Gastrocnemius medialis (tissue), 4 donors: ENCODE results near the gene FRMD5. TPM values are rescaled to one million over a fixed set of nuclear protein-coding genes. Genes with fewer than 3 reads are reported as not detected.

Experiments
- ATAC-seq, 2 donors: fragments of 150-250 bp; one replicate each; pipeline ENCODE4 v1.9.1; 2016
- DNase-seq, 2 donors: peaks; one replicate each; pipeline ENCODE4 v3.0.0-alpha.2; 2019
- H3K27ac ChIP-seq, 4 donors: fragments of 200-600 bp; sonication (generic); 1 replicate in 1 of 4; 2 replicates in 3 of 4; pipeline ENCODE4 v1.5.1; 2016 to 2018; ENCODE audit warnings: mild to moderate bottlenecking in 2 of 4, moderate library complexity in 1 of 4
- H3K27me3 ChIP-seq, 3 donors: fragments of 200-600 bp; sonication (generic) in 2 of 3; 1 replicate in 1 of 3; 2 replicates in 2 of 3; pipeline versions ENCODE4 v1.5.1 to v1.6.0; 2016 to 2019; ENCODE audit warnings: mild to moderate bottlenecking in 1 of 3, moderate library complexity in 1 of 3
- H3K36me3 ChIP-seq, 2 donors: fragments of 200-600 bp; sonication (generic) in 1 of 2; one replicate each; pipeline ENCODE4 v1.5.1; 2017 to 2018
- H3K4me1 ChIP-seq, 2 donors: fragments of 200-600 bp; sonication (generic) in 1 of 2; one replicate each; pipeline ENCODE4 v1.5.1; 2016 to 2017; ENCODE audit warnings: mild to moderate bottlenecking in 2 of 2
- H3K4me3 ChIP-seq, 4 donors: fragments of 200-600 bp; sonication (generic) in 3 of 4; 1 replicate in 1 of 4; 2 replicates in 3 of 4; pipeline ENCODE4 v1.5.1; 2016 to 2019; ENCODE audit warnings: mild to moderate bottlenecking in 2 of 4
- H3K9me3 ChIP-seq, 3 donors: fragments of 200-600 bp; sonication (generic) in 2 of 3; 1 replicate in 1 of 3; 2 replicates in 2 of 3; pipeline ENCODE4 v1.5.1; 2016 to 2019
- CTCF ChIP-seq, 5 experiments: fragments of 450-650 bp in 3 of 5; fragments of 200-600 bp in 2 of 5; sonication (generic) in 2 of 5; IDR thresholded peaks in 4 of 5; conservative IDR thresholded peaks in 1 of 5; 1 replicate in 4 of 5; 2 replicates in 1 of 5; pipeline ENCODE4 v1.5.1; 2016 to 2019; ENCODE audit warnings: antibody characterized with exemption in 5 of 5, mild to moderate bottlenecking in 3 of 5, moderate library complexity in 3 of 5
- POLR2A ChIP-seq, 2 donors: fragments of 450-650 bp; IDR thresholded peaks; one replicate each; pipeline ENCODE4 v1.6.1; 2017; ENCODE audit warnings: antibody characterized with exemption in 2 of 2, mild to moderate bottlenecking in 2 of 2, moderate library complexity in 2 of 2
- in situ Hi-C, 4 donors: fragments of 200-750 bp; cut with MboI; loops; one replicate each; pipeline versions ENCODE4 v1.15.0 to v1.8.0; 2017; ENCODE audit warnings: low sequenced_read_pairs in 4 of 4
- intact Hi-C: fragments of 100-400 bp; cut with DNase I; formaldehyde crosslinking; loops from one replicate; pipeline ENCODE4 v1.15.1; 2023; ENCODE audit warnings: low total_unique reads
- total RNA-seq, 4 donors: library from RNA; depleted of rRNA; stranded (reverse); fragments of >200 nt; gene quantifications; one replicate each; pipeline versions ENCODE4 v1.1.0 to v1.2.3, GENCODE V29; 2016

Gene FRMD5
- total RNA-seq, 4 donors from 2014 or later, result 0.04 TPM; not detected in 3

GRCh38 chr15:43881944-43882343 is 313.1 kb downstream of the FRMD5 start:
- intact Hi-C loops (no loop called here), in situ Hi-C loops (loop anchor here in 1 of 4 donors (25.0 kb wide), 1 partner anchor 330 kb away; no protein-coding TSS in a partner anchor)
- ATAC-seq (no peak), DNase-seq (no peak)
- no peaks in the 10 kb centered on the region for H3K4me1 ChIP-seq
- no peak overlapping the region for H3K4me3 ChIP-seq
- H3K9me3 ChIP-seq, result no peaks in the 10 kb centered on the region
- no peak for TF ChIP-seq POLR2A (IDR thresholded peaks at IDR 0.05)
- no peak for TF ChIP-seq CTCF (IDR thresholded peaks at IDR 0.05 in 4 of 5, conservative IDR thresholded peaks at IDR 0.05 in 1 of 5)
- H3K36me3 ChIP-seq, result no peaks in the 10 kb centered on the region
- no peaks in the 10 kb centered on the region for H3K27me3 ChIP-seq
- H3K27ac ChIP-seq, result no peak overlapping the region

GRCh38 chr15:43881245-43881644 is 313.8 kb downstream of the FRMD5 start:
- ATAC-seq, result no peak
- no peak overlapping the region for H3K4me3 ChIP-seq
- TF ChIP-seq POLR2A (IDR thresholded peaks at IDR 0.05) (no peak), CTCF (IDR thresholded peaks at IDR 0.05 in 4 of 5, conservative IDR thresholded peaks at IDR 0.05 in 1 of 5) (no peak)
- no peak overlapping the region for H3K27ac ChIP-seq
- intact Hi-C loops, result no loop called here
- no peaks in the 10 kb centered on the region for H3K36me3 ChIP-seq
- in situ Hi-C loops, result loop anchor here in 1 of 4 donors (25.0 kb wide), 1 partner anchor 331 kb away; no protein-coding TSS in a partner anchor
- no peak for DNase-seq
- H3K9me3 ChIP-seq, result no peaks in the 10 kb centered on the region
- H3K4me1 ChIP-seq, result no peaks in the 10 kb centered on the region
- no peaks in the 10 kb centered on the region for H3K27me3 ChIP-seq

- Histone ChIP-seq H3K36me3 (no peaks in the 10 kb centered on the region), H3K4me1 (no peaks in the 10 kb centered on the region), H3K4me3 (no peak overlapping the region), H3K9me3 (no peaks in the 10 kb centered on the region), H3K27me3 (no peaks in the 10 kb centered on the region), H3K27ac (no peak overlapping the region)
- in situ Hi-C loops (loop anchor here in 1 of 4 donors (25.0 kb wide), 1 partner anchor 332 kb away; no protein-coding TSS in a partner anchor), intact Hi-C loops (no loop called here)
- TF ChIP-seq POLR2A (IDR thresholded peaks at IDR 0.05) (no peak), CTCF (IDR thresholded peaks at IDR 0.05 in 4 of 5, conservative IDR thresholded peaks at IDR 0.05 in 1 of 5) (no peak)
- DNase-seq (no peak), ATAC-seq (no peak)
Observed at GRCh38 chr15:43880406-43881194, 314.5 kb downstream of the FRMD5 start.

GRCh38 chr15:43879386-43880355 is 315.4 kb downstream of the FRMD5 start:
- no peak overlapping the region for H3K27ac ChIP-seq

More at GRCh38 chr15:43879386-43880355, 315.4 kb downstream of the FRMD5 start:
- Histone ChIP-seq H3K27me3 (no peaks in the 10 kb centered on the region), H3K4me1 (no peaks in the 10 kb centered on the region), H3K4me3 (no peak overlapping the region), H3K9me3 (no peaks in the 10 kb centered on the region), H3K36me3 (no peaks in the 10 kb centered on the region)
- no peak for DNase-seq
- TF ChIP-seq POLR2A (IDR thresholded peaks at IDR 0.05), result no peak
- no peak for TF ChIP-seq CTCF (IDR thresholded peaks at IDR 0.05 in 4 of 5, conservative IDR thresholded peaks at IDR 0.05 in 1 of 5)
- ATAC-seq, result no peak
- in situ Hi-C loops, result loop anchor here in 1 of 4 donors (25.0 kb wide), 1 partner anchor 333 kb away; no protein-coding TSS in a partner anchor
- intact Hi-C loops, result no loop called here
